Measurements from ENCODE around the gene SULT4A1.

Gene SULT4A1

DNA sequence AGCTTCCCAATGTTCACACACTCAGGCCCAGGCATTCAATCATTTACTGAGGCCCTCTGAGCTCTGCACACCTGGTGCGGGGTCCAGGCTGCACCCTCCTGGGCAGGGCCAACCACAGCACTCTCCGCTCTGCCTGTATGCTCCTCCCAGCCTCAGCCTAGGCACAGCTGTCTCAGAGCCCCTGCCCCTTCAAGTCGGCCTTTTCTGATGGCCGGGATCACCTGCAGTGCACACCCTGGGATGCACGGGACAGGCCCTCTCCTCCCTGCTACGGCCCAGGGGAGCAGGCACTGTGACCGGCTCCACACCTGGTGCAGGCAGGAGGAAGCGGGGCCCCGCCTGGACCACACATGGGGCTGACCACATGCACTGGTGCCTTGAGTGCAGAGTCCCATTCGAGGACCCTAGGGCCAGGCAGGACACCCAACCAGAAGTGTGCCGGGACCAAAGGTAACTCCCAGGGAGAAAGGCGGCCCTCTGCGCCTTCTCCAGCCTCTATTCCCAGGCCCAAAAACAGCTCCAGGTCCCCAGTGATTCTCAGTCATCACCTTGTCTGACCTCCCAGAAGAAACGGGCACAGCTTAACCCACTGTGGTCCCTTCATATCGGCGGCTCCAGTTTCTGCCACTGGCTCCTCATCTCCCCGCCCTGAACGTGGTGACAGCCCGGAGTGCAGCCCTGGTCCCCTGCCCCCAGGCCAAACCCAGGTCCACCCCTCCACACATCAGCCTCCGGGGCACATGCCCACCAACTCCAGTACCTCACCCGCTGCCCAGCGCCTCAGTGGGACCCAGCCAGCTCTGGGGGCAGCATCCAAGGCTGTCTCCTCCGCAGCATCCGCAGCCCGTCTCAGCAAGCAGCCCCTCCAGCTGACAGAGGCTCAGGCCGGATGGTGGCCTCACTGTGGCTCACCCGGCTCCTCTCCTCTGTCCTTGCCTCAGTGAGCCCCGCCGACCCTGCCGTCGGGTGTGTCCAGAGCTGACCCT is 17.5 kb downstream of the SULT4A1 start:
- Histone ChIP-seq H3K4me2 (ENCODE audit: low read length) (no peak overlapping the region), H3K9ac (no peak overlapping the region)
- TF ChIP-seq, protein P1, sequence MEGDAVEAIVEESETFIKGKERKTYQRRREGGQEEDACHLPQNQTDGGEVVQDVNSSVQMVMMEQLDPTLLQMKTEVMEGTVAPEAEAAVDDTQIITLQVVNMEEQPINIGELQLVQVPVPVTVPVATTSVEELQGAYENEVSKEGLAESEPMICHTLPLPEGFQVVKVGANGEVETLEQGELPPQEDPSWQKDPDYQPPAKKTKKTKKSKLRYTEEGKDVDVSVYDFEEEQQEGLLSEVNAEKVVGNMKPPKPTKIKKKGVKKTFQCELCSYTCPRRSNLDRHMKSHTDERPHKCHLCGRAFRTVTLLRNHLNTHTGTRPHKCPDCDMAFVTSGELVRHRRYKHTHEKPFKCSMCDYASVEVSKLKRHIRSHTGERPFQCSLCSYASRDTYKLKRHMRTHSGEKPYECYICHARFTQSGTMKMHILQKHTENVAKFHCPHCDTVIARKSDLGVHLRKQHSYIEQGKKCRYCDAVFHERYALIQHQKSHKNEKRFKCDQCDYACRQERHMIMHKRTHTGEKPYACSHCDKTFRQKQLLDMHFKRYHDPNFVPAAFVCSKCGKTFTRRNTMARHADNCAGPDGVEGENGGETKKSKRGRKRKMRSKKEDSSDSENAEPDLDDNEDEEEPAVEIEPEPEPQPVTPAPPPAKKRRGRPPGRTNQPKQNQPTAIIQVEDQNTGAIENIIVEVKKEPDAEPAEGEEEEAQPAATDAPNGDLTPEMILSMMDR (IDR thresholded peaks at IDR 0.05): no peak

GRCh38 chr22:43843783-43844530 is 18.4 kb downstream of the SULT4A1 start:
- TF ChIP-seq, protein P1 (IDR thresholded peaks at IDR 0.05): no peak
- H3K36me3 ChIP-seq (ENCODE audit: control insufficient read depth, insufficient read depth, low read length): no peaks in the 10 kb centered on the region
- H3K9me3 ChIP-seq (ENCODE audit: control insufficient read depth, low read length): no peaks in the 10 kb centered on the region
- H3K4me3 ChIP-seq (ENCODE audit: low read depth, low read length): no peak overlapping the region
- H3K27ac ChIP-seq: no peak overlapping the region
- H3K9ac ChIP-seq: no peak overlapping the region
- no peak overlapping the region for H2AFZ ChIP-seq
- H3K4me2 ChIP-seq (ENCODE audit: low read length): no peak overlapping the region
- no peaks in the 10 kb centered on the region for H3K79me2 ChIP-seq
- no peaks in the 10 kb centered on the region for H3K4me1 ChIP-seq
- no peaks in the 10 kb centered on the region for H3K27me3 ChIP-seq (ENCODE audit: control insufficient read depth, insufficient read depth, low read length)

More for the DNA sequence above, 17.5 kb downstream of the SULT4A1 start:
- no peaks in the 10 kb centered on the region for H3K9me3 ChIP-seq (ENCODE audit: control insufficient read depth, low read length)
- H3K36me3 ChIP-seq (ENCODE audit: control insufficient read depth, insufficient read depth, low read length): no peaks in the 10 kb centered on the region
- H3K4me3 ChIP-seq (ENCODE audit: low read depth, low read length): no peak overlapping the region
- H2AFZ ChIP-seq: no peak overlapping the region
- no peak overlapping the region for H3K27ac ChIP-seq
- no peaks in the 10 kb centered on the region for H3K27me3 ChIP-seq (ENCODE audit: control insufficient read depth, insufficient read depth, low read length)
- H3K79me2 ChIP-seq: no peaks in the 10 kb centered on the region
- no peaks in the 10 kb centered on the region for H3K4me1 ChIP-seq

- no peaks in the 10 kb centered on the region for H3K9me3 ChIP-seq (ENCODE audit: control insufficient read depth, low read length)
- H3K36me3 ChIP-seq (ENCODE audit: control insufficient read depth, insufficient read depth, low read length): no peaks in the 10 kb centered on the region
- no peaks in the 10 kb centered on the region for H3K4me1 ChIP-seq
- no peaks in the 10 kb centered on the region for H3K79me2 ChIP-seq
- no peak overlapping the region for H2AFZ ChIP-seq
- no peak overlapping the region for H3K4me3 ChIP-seq (ENCODE audit: low read depth, low read length)
- no peaks in the 10 kb centered on the region for H3K27me3 ChIP-seq (ENCODE audit: control insufficient read depth, insufficient read depth, low read length)
- no peak overlapping the region for H3K4me2 ChIP-seq (ENCODE audit: low read length)
- H3K9ac ChIP-seq: no peak overlapping the region
- TF ChIP-seq, protein P1 (IDR thresholded peaks at IDR 0.05): no peak
- H3K27ac ChIP-seq: no peak overlapping the region
These were observed 20.6 kb downstream of the SULT4A1 start for GRCh38 chr22:43841742-43842141.

DNA sequence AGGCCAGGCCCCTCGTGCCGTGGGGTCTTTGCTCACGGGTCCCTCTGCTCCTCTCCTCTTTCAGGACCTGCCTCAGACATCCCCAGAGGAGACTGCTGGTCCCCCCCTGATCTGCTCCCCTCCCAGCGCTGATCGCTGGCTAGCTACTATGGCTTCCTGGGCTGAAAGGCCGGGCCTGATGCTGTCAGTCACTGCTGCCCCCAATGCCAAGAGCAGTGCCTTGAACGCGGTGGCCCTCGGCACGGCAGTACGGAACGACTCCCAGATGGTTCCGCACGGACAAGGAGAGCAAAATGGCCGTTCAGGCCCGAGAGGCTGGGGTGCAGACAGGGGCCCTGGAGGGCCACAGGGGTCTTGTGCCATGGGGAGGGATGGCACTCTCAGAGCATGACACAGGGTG is 21.5 kb downstream of the SULT4A1 start:
- Histone ChIP-seq H3K4me2 (ENCODE audit: low read length) (no peak overlapping the region), H3K4me1 (no peaks in the 10 kb centered on the region), H3K27me3 (ENCODE audit: control insufficient read depth, insufficient read depth, low read length) (no peaks in the 10 kb centered on the region), H3K4me3 (ENCODE audit: low read depth, low read length) (no peak overlapping the region), H3K9ac (no peak overlapping the region), H3K27ac (no peak overlapping the region), H3K36me3 (ENCODE audit: control insufficient read depth, insufficient read depth, low read length) (no peaks in the 10 kb centered on the region), H2AFZ (no peak overlapping the region), H3K9me3 (ENCODE audit: control insufficient read depth, low read length) (no peaks in the 10 kb centered on the region), H3K79me2 (no peaks in the 10 kb centered on the region)
- TF ChIP-seq, protein P1 (IDR thresholded peaks at IDR 0.05): no peak
